CD14-positive monocyte (primary cell): ENCODE data around the gene GPC5. TPM values are rescaled to one million over a fixed set of nuclear protein-coding genes. Genes with fewer than 3 reads are reported as not detected.

Experiments used
- DNase-seq, 3 donors: peaks; one replicate each; pipeline ENCODE4 v3.0.0-alpha.2; 2011 to 2022
- H2AFZ ChIP-seq: 2 replicates; pipeline ENCODE4 v1.6.0; 2012; ENCODE audit warnings: mild to moderate bottlenecking, low read depth, low read length, inconsistent platforms; ENCODE audit not compliant: insufficient read depth, poor library complexity, severe bottlenecking
- H3K27ac ChIP-seq, 2 donors: 1 replicate in 1 of 2; 2 replicates in 1 of 2; pipeline ENCODE4 v1.5.1; 2012 to 2013; ENCODE audit warnings: low read length in 2 of 2, control low read depth in 1 of 2, inconsistent platforms in 1 of 2, low read depth in 1 of 2, mild to moderate bottlenecking in 1 of 2
- H3K27me3 ChIP-seq, 2 donors: one replicate each; pipeline versions ENCODE4 v1.6.0 to v1.6.1; 2011 to 2013; ENCODE audit warnings: low read length in 2 of 2; ENCODE audit not compliant: control insufficient read depth in 2 of 2, insufficient read depth in 2 of 2
- H3K36me3 ChIP-seq, 2 donors: replicated peaks in 1 of 2; 1 replicate in 1 of 2; 2 replicates in 1 of 2; pipeline versions ENCODE4 v1.5.1 to v1.6.1; 2012 to 2013; ENCODE audit warnings: low read length in 2 of 2, control low read depth in 1 of 2, inconsistent platforms in 1 of 2, mild to moderate bottlenecking in 1 of 2; ENCODE audit not compliant: insufficient read depth in 2 of 2, control insufficient read depth in 1 of 2
- H3K4me1 ChIP-seq, 2 donors: 1 replicate in 1 of 2; 2 replicates in 1 of 2; pipeline versions ENCODE4 v1.5.1 to v1.6.1; 2012 to 2013; ENCODE audit warnings: low read length in 2 of 2, control low read depth in 1 of 2, inconsistent platforms in 1 of 2, mild to moderate bottlenecking in 1 of 2, moderate library complexity in 1 of 2; ENCODE audit not compliant: insufficient read depth in 2 of 2, control insufficient read depth in 1 of 2
- H3K4me2 ChIP-seq: replicated peaks from 2 replicates; pipeline ENCODE3; 2012; ENCODE audit warnings: low read length, moderate library complexity, mild to moderate bottlenecking; ENCODE audit not compliant: poor library complexity, severe bottlenecking; ENCODE audit errors: extremely low read depth
- H3K4me3 ChIP-seq, 3 experiments: fragments of 200-600 bp in 1 of 3; sonication (generic) in 1 of 3; replicated peaks in 1 of 3; 1 replicate in 2 of 3; 2 replicates in 1 of 3; pipeline ENCODE4 v1.5.1; 2011 to 2013; ENCODE audit warnings: low read length in 3 of 3, mild to moderate bottlenecking in 3 of 3, control low read depth in 2 of 3, low read depth in 2 of 3, inconsistent platforms in 1 of 3, moderate library complexity in 1 of 3
- H3K79me2 ChIP-seq: 2 replicates; pipeline ENCODE4 v1.6.0; 2012; ENCODE audit warnings: mild to moderate bottlenecking, control low read depth, inconsistent platforms, low read length, moderate library complexity; ENCODE audit not compliant: insufficient read depth
- H3K9ac ChIP-seq: 2 replicates; pipeline ENCODE4 v1.6.0; 2017; ENCODE audit warnings: low read length, mild to moderate bottlenecking; ENCODE audit not compliant: insufficient read depth, poor library complexity, severe bottlenecking
- H3K9me3 ChIP-seq, 2 donors: replicated peaks in 1 of 2; 1 replicate in 1 of 2; 2 replicates in 1 of 2; pipeline versions ENCODE4 v1.5.1 to v1.6.1; 2012 to 2013; ENCODE audit warnings: low read length in 2 of 2, control low read depth in 1 of 2; ENCODE audit not compliant: control insufficient read depth in 1 of 2, insufficient read depth in 1 of 2
- H4K20me1 ChIP-seq: 2 replicates; pipeline ENCODE4 v1.6.0; 2012; ENCODE audit warnings: mild to moderate bottlenecking, low read length, control low read depth, moderate library complexity; ENCODE audit not compliant: insufficient read depth
- H3K27ac Mint-ChIP-seq, 7 donors: one replicate each; pipeline ENCODE4 v1.8.0; 2020; ENCODE audit warnings: mild to moderate bottlenecking in 7 of 7, mixed read lengths in 7 of 7, moderate library complexity in 6 of 7, inconsistent platforms in 2 of 7
- H3K27me3 Mint-ChIP-seq, 3 donors: one replicate each; pipeline ENCODE4 v1.8.0; 2021 to 2022; ENCODE audit warnings: low read depth in 3 of 3, mild to moderate bottlenecking in 3 of 3, mixed read lengths in 3 of 3, moderate library complexity in 3 of 3, inconsistent platforms in 1 of 3
- H3K36me3 Mint-ChIP-seq, 2 donors: one replicate each; pipeline ENCODE4 v1.8.0; 2020; ENCODE audit warnings: mixed read lengths in 2 of 2, inconsistent platforms in 1 of 2, mild to moderate bottlenecking in 1 of 2
- H3K4me1 Mint-ChIP-seq: one replicate; pipeline ENCODE4 v1.8.0; 2020; ENCODE audit warnings: mild to moderate bottlenecking, mixed read lengths
- H3K4me3 Mint-ChIP-seq, 2 donors: one replicate each; pipeline ENCODE4 v1.8.0; 2020; ENCODE audit warnings: mild to moderate bottlenecking in 2 of 2, mixed read lengths in 2 of 2, moderate library complexity in 1 of 2
- H3K9me3 Mint-ChIP-seq, 7 donors: one replicate each; pipeline ENCODE4 v1.8.0; 2020 to 2022; ENCODE audit warnings: mixed read lengths in 7 of 7, mild to moderate bottlenecking in 6 of 7, moderate library complexity in 6 of 7, inconsistent platforms in 2 of 7
- CTCF ChIP-seq: fragments of 200-600 bp; IDR thresholded peaks from one replicate; pipeline ENCODE4 v1.8.0; 2022; ENCODE audit warnings: antibody characterized with exemption, mild to moderate bottlenecking
- WGBS: methylation state at CpG from one replicate; pipeline ENCODE4 v1.1.5; 2013; ENCODE audit warnings: missing lambda C conversion rate; ENCODE audit not compliant: insufficient coverage; 5-methylcytosine and 5-hydroxymethylcytosine counted together
- intact Hi-C, 2 donors: fragments of 100-400 bp; cut with micrococcal nuclease; formaldehyde crosslinking; loops; one replicate each; pipeline versions ENCODE4 v1.15.0 to v1.15.1; 2023
- polyA plus RNA-seq, 3 donors: library from polyadenylated mRNA; depleted of rRNA in 1 of 3; unstranded in 2 of 3; stranded (reverse) in 1 of 3; fragments of 300-500 nt in 2 of 3; fragments of >200 nt in 1 of 3; fragmentation: Illumina TruSeq in 2 of 3; gene quantifications; 1 replicate in 2 of 3; 2 replicates in 1 of 3; pipeline ENCODE4 v1.2.3, GENCODE V29; 2012 to 2021

GPC5 gene
- polyA plus RNA-seq, 3 donors, result not detected

- Mint-ChIP-seq H3K27ac (no peak overlapping the region), H3K4me1 (no peaks in the 10 kb centered on the region), H3K4me3 (no peak overlapping the region), H3K36me3 (no peaks in the 10 kb centered on the region), H3K9me3 (peaks cover 0 to 20% (median 12%) of the 10 kb centered on the region in 7 donors), H3K27me3 (no peaks in the 10 kb centered on the region)
- DNase-seq, result no peak
- H3K36me3 ChIP-seq, result no peaks in the 10 kb centered on the region
- intact Hi-C loops, result no loop called here
- no peak overlapping the region for H2AFZ ChIP-seq
- no peaks in the 10 kb centered on the region for H3K4me1 ChIP-seq
- no peak overlapping the region for H3K27ac ChIP-seq
- H3K9me3 ChIP-seq, result peaks cover 0 to 9% of the 10 kb centered on the region in 2 donors
- H4K20me1 ChIP-seq, result no peaks in the 10 kb centered on the region
- no peaks in the 10 kb centered on the region for H3K79me2 ChIP-seq
- H3K4me3 ChIP-seq, result no peak overlapping the region
- TF ChIP-seq CTCF, result no peak
- H3K9ac ChIP-seq, result no peak overlapping the region
- no peaks in the 10 kb centered on the region for H3K27me3 ChIP-seq
- H3K4me2 ChIP-seq, result no peak overlapping the region
Measured at GRCh38 chr13:92849381-92849780, 1451.0 kb downstream of the GPC5 start.

GRCh38 chr13:92864584-92865284 lies 1466.3 kb downstream of the GPC5 start:
- WGBS, result no CpG with 5 or more reads among the region's 6 CpGs
- no peak overlapping the region for H2AFZ ChIP-seq
- Mint-ChIP-seq H3K4me1 (no peaks in the 10 kb centered on the region), H3K9me3 (peaks cover 0 to 10% (median 2%) of the 10 kb centered on the region in 7 donors), H3K27me3 (peaks cover 0 to 1% (median 0%) of the 10 kb centered on the region in 3 donors), H3K36me3 (no peaks in the 10 kb centered on the region), H3K27ac (no peak overlapping the region), H3K4me3 (no peak overlapping the region)
- DNase-seq, result no peak
- intact Hi-C loops, result no loop called here
- H3K9ac ChIP-seq, result no peak overlapping the region
- TF ChIP-seq CTCF, result no peak
- H3K27me3 ChIP-seq, result no peaks in the 10 kb centered on the region
- H3K36me3 ChIP-seq, result no peaks in the 10 kb centered on the region
- H3K4me1 ChIP-seq, result no peaks in the 10 kb centered on the region
- H3K79me2 ChIP-seq, result no peaks in the 10 kb centered on the region
- no peak overlapping the region for H3K4me2 ChIP-seq
- no peak overlapping the region for H3K27ac ChIP-seq
- no peaks in the 10 kb centered on the region for H3K9me3 ChIP-seq
- H3K4me3 ChIP-seq, result no peak overlapping the region
- no peaks in the 10 kb centered on the region for H4K20me1 ChIP-seq
